Astrocyte of the cerebellum (primary cell): ENCODE data around the gene RTCB.

Experiments
- DNase-seq: peaks from one replicate; pipeline ENCODE4 v3.0.0-alpha.2; 2011; ENCODE audit warnings: low read depth
- H3K4me3 ChIP-seq: 2 replicates; pipeline ENCODE4 v1.5.1; 2011; ENCODE audit warnings: mild to moderate bottlenecking, low read depth, low read length, moderate library complexity
- in situ Hi-C: cut with HindIII; loops from 2 replicates; pipeline ENCODE4 v1.10.0; 2017; ENCODE audit warnings: low sequenced_read_pairs
- TF ChIP-seq, protein P1 (sequence below): IDR thresholded peaks from 2 replicates; pipeline ENCODE4 v1.5.1; 2012; ENCODE audit warnings: low read length, low read depth, moderate library complexity, mild to moderate bottlenecking; ENCODE audit errors: missing control alignments

The RTCB gene

DNA sequence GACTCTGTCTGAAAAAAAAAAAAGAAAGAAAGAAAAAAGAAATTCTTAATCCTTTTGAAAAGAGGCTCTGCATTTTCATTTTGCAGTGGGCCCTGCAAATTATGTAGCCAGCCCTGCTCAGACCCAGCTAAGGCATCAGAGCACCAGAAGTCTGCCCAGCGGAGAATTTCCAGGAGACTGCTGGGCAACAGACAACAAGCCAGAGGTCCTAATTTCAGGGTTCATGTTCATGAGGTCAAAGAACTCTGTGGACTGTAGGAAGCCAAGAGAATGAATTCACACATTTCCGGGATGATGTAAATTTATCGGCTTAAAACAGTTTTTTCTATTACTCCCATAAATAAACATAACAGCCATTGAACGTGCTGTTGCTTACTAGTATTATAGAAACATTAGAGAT is 14.8 kb upstream of the RTCB start:
- in situ Hi-C loops: no loop called here
- TF ChIP-seq, protein P1, sequence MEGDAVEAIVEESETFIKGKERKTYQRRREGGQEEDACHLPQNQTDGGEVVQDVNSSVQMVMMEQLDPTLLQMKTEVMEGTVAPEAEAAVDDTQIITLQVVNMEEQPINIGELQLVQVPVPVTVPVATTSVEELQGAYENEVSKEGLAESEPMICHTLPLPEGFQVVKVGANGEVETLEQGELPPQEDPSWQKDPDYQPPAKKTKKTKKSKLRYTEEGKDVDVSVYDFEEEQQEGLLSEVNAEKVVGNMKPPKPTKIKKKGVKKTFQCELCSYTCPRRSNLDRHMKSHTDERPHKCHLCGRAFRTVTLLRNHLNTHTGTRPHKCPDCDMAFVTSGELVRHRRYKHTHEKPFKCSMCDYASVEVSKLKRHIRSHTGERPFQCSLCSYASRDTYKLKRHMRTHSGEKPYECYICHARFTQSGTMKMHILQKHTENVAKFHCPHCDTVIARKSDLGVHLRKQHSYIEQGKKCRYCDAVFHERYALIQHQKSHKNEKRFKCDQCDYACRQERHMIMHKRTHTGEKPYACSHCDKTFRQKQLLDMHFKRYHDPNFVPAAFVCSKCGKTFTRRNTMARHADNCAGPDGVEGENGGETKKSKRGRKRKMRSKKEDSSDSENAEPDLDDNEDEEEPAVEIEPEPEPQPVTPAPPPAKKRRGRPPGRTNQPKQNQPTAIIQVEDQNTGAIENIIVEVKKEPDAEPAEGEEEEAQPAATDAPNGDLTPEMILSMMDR: no peak
- DNase-seq: no peak
- no peak overlapping the region for H3K4me3 ChIP-seq

DNA sequence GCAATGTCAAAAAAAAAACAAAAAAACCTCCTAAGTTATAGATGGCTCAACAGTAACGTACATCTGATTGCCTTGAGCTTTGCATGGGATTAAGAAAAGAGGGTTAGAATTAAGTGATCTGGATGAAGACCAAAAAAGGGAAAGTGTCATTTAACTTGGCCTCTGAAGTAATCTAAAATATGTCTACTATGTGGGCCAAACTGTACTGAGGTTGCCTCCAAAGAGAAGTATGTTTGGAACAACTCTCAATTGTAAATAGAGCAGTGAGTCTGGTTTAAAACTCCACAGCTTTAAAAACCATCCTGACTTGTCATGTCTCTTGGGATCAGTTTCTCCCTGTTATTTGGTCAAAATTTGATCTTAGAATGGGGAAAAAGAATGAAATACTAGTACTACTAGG is 11.6 kb upstream of the RTCB start:
- TF ChIP-seq, protein P1: no peak
- in situ Hi-C loops: no loop called here
- H3K4me3 ChIP-seq: no peak overlapping the region
- DNase-seq: no peak

DNA sequence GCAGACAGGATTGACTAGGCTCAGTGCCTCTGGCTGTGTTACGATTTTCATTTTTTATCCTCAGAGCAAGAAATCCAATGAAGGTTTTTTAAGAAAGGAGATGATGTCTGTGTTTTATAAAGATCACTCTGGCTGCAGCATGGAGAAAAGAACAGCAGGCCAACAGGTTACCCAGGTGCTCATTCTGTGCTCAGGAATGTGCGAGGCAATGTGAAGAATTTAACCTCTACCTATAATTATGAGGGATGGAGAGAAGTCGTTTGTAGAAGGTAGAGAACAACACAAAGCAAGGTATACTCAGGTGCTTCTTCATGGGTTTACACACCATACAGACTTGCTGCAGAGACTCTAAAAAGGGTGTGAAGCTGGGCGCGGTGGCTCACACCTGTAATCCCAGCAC is 10.0 kb upstream of the RTCB start:
- no peak overlapping the region for H3K4me3 ChIP-seq
- in situ Hi-C loops: no loop called here
- TF ChIP-seq, protein P1: no peak
- DNase-seq: no peak

DNA sequence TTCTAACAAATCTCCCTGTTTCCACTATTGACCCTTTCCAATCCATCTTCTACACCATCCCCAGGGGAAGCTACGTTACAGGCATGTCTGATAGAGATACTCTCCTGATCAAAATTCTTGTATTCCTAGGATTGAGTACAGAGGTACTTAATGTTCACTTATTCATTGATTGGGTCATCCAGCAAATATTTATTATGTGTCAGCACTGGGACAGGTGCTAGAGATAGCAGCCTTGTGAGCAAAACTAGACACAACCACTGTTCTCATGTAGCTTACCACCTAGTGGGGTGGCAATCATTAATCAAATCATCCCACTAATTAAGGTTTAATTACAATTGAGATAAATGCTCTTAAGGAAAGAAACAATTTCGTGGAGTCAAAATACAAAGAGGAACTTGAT is 9.4 kb upstream of the RTCB start:
- no peak overlapping the region for H3K4me3 ChIP-seq
- DNase-seq: no peak
- TF ChIP-seq, protein P1: no peak
- in situ Hi-C loops: no loop called here

DNA sequence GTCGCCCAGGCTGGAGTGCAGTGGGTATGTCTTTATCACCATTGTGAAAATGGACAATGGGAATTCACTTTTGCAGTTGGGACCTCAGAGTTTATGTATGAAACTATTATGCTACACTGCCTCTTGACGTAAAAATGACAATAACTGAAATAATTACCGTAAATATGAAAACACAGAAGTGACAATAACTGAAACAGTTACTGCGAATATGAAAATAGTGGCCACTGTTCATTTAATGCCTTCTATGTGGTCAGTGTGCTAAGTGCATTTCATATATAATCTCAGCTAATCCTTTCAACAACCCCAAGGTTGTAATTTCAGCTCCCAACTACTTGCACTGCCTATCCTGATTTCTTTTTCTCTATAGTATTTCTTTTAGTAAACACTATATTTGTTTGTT is 5.9 kb upstream of the RTCB start:
- in situ Hi-C loops: no loop called here
- H3K4me3 ChIP-seq: no peak overlapping the region
- no peak for DNase-seq
- TF ChIP-seq, protein P1: no peak

DNA sequence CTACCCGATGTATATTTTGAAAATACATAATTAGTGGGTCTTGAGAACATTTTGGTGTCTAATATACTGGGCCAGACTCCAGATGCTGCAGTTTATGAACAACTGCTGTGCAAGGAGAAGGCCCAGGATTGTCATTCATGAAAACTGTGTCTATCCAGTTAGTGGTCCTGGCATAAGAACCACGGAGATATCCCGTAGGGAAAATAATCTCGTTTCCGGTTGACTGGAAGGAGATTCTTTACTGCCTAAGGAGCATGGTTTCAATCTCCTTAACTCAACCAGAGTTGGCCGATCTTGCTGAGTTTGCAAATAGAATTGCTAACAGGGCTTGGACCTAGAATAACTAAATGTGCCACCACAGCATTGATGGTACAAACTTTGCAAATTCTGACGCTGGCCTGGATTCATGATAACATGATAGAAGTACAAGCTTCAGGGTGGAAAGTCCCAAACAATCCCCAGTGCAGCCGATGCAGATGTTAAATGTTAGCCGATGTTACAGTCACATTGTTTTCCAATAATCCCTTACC is 4.6 kb upstream of the RTCB start:
- TF ChIP-seq, protein P1: no peak
- in situ Hi-C loops: no loop called here
- DNase-seq: no peak
- H3K4me3 ChIP-seq: no peak overlapping the region

DNA sequence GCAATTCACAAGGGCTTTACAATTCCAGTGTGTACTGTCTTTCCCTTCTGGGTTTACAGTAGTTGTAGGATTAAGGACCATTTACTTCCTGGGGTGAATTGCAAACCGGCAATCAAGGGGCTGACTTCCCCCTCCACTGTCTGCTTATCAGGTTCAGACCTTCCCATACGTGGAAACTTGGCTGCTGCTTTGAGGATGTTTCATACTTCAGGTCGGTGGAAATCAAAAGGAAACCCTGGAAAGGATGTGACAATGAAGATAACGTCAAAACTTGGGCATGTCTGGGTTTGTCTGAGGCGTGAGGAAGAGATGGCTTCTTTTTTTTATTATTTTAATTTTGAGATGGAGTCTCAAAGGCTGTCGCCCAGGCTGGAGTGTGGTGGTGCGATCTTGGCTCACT is 2.1 kb upstream of the RTCB start:
- no peak for DNase-seq
- no peak overlapping the region for H3K4me3 ChIP-seq
- in situ Hi-C loops: no loop called here
- TF ChIP-seq, protein P1: no peak
